Skeletal muscle tissue (tissue), 4 donors: Measurements from ENCODE around the gene TCF12. TPM values are rescaled to one million over a fixed set of nuclear protein-coding genes. Genes with fewer than 3 reads are reported as not detected.

Experiments used
- H3K27ac ChIP-seq: one replicate; pipeline ENCODE4 v1.7.0; 2013; ENCODE audit warnings: mild to moderate bottlenecking, low read depth, low read length, inconsistent platforms
- H3K27me3 ChIP-seq, 3 donors: one replicate each; pipeline ENCODE4 v1.7.0; 2013; ENCODE audit warnings: low read length in 3 of 3; ENCODE audit not compliant: control insufficient read depth in 3 of 3, insufficient read depth in 3 of 3
- H3K36me3 ChIP-seq, 3 donors: one replicate each; pipeline ENCODE4 v1.7.0; 2013; ENCODE audit warnings: low read length in 3 of 3; ENCODE audit not compliant: control insufficient read depth in 3 of 3, insufficient read depth in 3 of 3
- H3K4me1 ChIP-seq, 3 donors: one replicate each; pipeline ENCODE4 v1.7.0; 2013; ENCODE audit warnings: low read length in 3 of 3, mild to moderate bottlenecking in 3 of 3; ENCODE audit not compliant: control insufficient read depth in 3 of 3, insufficient read depth in 3 of 3
- H3K4me3 ChIP-seq, 3 donors: one replicate each; pipeline ENCODE4 v1.7.0; 2013; ENCODE audit warnings: low read length in 3 of 3
- H3K9ac ChIP-seq, 3 donors: one replicate each; pipeline ENCODE4 v1.7.0; 2013; ENCODE audit warnings: low read length in 3 of 3, mild to moderate bottlenecking in 3 of 3, moderate library complexity in 2 of 3, low read depth in 1 of 3
- H3K9me3 ChIP-seq, 3 donors: one replicate each; pipeline ENCODE4 v1.7.0; 2013; ENCODE audit warnings: low read length in 3 of 3; ENCODE audit not compliant: control insufficient read depth in 3 of 3
- total RNA-seq: library from RNA; depleted of rRNA; stranded (reverse); fragments of >200 nt; gene quantifications from one replicate; pipeline ENCODE4 v1.2.3, GENCODE V29; 2014
- donor health status: Osteomylitis.

Gene TCF12
- total RNA-seq, 1 donor from 2014 or later: 136 TPM

DNA sequence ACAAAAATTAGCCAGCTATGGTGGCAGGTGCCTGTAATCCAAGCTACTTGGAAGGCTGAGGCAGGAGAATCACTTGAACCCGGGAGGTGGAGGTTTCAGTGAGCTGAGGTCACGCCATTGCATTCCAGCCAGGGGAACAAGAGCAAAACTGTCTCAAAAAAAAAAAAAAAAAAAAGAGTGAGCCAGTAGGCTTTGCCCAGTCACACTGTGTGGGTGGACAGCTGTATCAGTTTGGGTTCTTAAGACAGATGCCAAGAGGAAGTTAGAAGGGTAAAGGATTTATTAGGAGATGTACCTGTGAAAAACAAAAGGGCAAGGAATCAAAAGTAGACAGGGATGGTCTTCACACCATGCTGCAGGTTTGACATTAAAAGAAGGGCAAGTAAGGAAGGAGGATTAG, 371.7 kb downstream of the TCF12 start:
- H3K27ac ChIP-seq: no peak overlapping the region
- no peaks in the 10 kb centered on the region for H3K9me3 ChIP-seq
- no peak overlapping the region for H3K4me3 ChIP-seq
- H3K36me3 ChIP-seq: peaks cover 4 to 22% (median 21%) of the 10 kb centered on the region in 3 donors
- no peaks in the 10 kb centered on the region for H3K27me3 ChIP-seq
- H3K4me1 ChIP-seq: no peaks in the 10 kb centered on the region
- H3K9ac ChIP-seq: no peak overlapping the region

DNA sequence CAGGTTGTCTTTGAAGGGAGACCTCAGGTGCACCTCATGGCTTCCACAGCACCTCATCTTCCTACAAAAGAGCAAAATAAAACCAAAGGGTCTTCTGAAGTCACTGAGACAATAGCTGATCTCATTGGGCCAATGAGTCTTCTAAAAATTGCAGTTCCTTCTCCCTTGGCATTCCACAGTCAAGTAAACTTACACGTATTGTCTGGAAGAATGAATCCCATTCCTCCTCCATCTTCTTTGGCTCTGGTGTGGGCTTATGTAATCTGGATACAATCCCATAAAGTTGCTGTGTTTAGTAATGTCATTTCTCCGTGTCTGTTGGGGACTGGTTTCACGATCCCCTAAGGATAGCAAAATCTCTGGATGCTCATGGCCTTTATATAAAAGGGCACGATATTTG, 372.4 kb downstream of the TCF12 start:
- no peaks in the 10 kb centered on the region for H3K27me3 ChIP-seq
- no peaks in the 10 kb centered on the region for H3K4me1 ChIP-seq
- no peaks in the 10 kb centered on the region for H3K9me3 ChIP-seq
- no peak overlapping the region for H3K4me3 ChIP-seq
- H3K27ac ChIP-seq: no peak overlapping the region
- H3K36me3 ChIP-seq: peaks cover 4 to 17% (median 16%) of the 10 kb centered on the region in 3 donors
- no peak overlapping the region for H3K9ac ChIP-seq

DNA sequence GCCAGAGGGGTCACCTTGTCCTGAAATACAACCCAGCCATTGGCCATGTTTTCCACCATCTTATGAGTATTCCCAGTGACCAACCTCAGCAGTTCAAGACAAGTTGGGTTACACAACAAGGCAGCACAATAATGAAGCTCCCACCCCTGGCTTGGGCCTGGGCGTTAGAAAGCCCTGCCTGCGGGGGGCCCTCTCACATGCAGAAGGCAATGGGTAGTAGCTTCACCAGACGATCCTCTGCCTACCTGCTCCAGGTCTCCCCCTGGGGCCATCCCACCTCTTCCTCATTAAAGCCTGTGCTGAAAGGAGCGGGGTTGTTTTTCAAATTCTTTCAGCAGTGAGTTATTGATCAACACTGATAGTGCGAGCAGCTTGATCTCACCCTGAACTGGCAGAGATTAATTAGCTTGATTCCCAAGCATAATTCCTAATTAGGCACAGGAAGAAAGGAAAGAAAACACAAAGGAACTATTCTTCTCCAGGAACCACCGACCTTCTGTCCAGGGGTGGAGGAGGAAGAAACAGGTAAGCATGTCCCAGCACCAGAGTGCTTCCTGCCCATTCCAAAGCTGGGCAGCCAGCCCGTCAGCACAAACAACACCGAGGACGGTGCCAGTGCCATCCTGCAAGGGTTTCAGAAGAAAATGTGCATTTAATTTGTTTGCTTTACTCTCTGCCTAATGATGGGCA, 378.2 kb downstream of the TCF12 start:
- H3K4me3 ChIP-seq: no peak overlapping the region
- no peak overlapping the region for H3K9ac ChIP-seq
- H3K27ac ChIP-seq: no peak overlapping the region
- H3K36me3 ChIP-seq: peaks cover 0 to 3% (median 0%) of the 10 kb centered on the region in 3 donors
- H3K27me3 ChIP-seq: no peaks in the 10 kb centered on the region
- H3K9me3 ChIP-seq: no peaks in the 10 kb centered on the region
- H3K4me1 ChIP-seq: peaks cover 0 to 2% (median 0%) of the 10 kb centered on the region in 3 donors

DNA sequence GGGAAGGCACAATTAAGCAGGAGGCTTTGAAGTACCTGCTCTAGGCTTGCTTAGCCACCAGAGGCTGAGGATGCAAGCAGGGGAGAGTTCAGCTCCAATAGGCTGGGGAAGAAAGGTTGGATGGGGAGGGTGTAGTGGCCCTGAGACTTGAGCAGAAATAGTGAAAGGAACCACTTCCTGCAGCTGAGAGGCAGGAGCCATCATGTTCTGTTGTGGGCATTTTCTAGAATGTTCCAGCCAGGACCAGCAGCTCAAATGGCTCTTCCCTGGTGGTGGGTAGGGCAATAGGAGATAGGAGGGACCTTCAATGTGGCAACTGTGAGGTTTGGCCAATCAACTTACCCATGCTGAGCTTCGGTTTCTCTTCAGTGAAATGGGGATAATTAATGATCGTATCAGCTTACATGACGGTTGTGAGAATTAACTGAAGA, 378.7 kb downstream of the TCF12 start:
- H3K36me3 ChIP-seq: no peaks in the 10 kb centered on the region
- H3K4me1 ChIP-seq: peaks cover 0 to 2% (median 0%) of the 10 kb centered on the region in 3 donors
- no peaks in the 10 kb centered on the region for H3K27me3 ChIP-seq
- H3K4me3 ChIP-seq: no peak overlapping the region
- H3K27ac ChIP-seq: no peak overlapping the region
- no peak overlapping the region for H3K9ac ChIP-seq
- no peaks in the 10 kb centered on the region for H3K9me3 ChIP-seq

DNA sequence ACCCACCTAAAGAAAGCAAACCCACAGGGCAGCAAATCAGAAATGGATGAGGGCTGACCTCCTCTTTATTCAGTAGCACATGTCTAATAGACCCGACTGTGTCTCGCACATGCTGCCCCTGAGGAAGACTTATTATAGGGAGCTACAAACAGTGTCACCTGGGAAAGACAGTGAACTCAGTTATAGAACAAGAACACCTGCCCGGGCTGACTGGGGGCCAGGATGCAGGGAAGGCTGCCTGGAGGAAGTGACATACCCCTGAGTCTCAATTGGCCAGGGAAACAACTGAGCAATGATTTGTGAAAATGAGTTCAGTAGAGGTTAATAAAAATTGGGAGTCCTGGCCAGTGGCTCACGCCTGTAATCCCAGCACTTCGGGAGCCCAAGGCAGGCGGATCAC, 379.2 kb downstream of the TCF12 start:
- Histone ChIP-seq H3K27me3 (no peaks in the 10 kb centered on the region), H3K36me3 (no peaks in the 10 kb centered on the region), H3K4me3 (no peak overlapping the region), H3K4me1 (peaks cover 0 to 2% (median 0%) of the 10 kb centered on the region in 3 donors), H3K9ac (no peak overlapping the region), H3K9me3 (no peaks in the 10 kb centered on the region), H3K27ac (no peak overlapping the region)

DNA sequence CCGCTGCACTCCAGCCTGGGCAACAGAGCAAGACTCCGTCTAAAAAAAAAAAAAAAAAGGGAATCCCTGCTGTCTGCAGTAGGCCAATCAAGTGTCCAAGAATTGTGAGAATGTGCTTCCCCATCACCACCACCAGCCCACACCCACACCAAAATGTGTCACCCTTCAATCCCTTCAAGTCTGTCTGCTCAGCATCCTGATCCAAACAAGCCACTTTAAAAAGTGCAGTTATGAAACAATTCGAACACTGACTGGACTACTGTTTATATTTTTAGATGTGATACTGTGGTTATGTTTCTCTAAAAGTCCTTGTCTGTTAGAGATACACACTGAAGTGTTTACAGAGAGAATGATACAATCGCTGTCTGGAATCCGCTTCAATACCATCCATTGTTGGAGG, 379.8 kb downstream of the TCF12 start:
- H3K9ac ChIP-seq: no peak overlapping the region
- no peaks in the 10 kb centered on the region for H3K36me3 ChIP-seq

DNA sequence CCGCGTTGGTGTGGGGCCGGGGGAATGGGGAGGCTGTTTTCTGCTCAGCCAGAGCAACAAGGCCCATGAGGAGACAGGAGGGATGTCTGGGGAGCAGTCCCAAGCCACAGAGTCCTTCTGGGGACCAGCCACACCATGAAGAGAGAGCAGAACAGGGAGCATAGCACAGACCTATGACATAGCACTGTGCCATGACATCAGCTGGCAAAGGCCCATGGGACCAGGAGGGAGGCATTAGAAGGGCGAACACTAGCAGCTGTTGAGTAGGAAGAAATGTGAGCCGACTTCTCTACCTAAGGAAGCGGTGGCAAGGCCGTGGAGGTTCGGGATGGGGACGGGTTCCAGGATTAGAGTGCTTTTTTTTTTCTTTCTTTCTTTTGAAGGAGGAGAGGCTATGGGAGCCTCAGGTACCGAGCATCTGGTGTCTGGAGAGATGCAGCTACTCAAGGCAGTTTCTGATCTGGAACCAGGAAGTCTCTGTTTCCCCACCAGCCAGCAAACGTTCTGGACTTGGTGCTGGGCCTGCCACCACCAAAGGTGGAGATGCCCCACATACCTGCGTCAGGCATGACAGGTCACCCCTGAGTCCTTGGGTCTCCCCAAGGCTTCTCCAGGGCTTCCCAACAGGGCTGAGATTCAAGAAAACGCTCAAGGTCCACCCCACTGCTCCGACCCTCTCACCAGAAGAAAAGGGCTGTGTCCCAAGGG, 380.6 kb downstream of the TCF12 start:
- H3K27me3 ChIP-seq: no peaks in the 10 kb centered on the region
- no peak overlapping the region for H3K27ac ChIP-seq
- no peaks in the 10 kb centered on the region for H3K9me3 ChIP-seq
- H3K9ac ChIP-seq: no peak overlapping the region
- no peaks in the 10 kb centered on the region for H3K36me3 ChIP-seq
- peaks cover 0 to 2% (median 0%) of the 10 kb centered on the region in 3 donors for H3K4me1 ChIP-seq
- H3K4me3 ChIP-seq: no peak overlapping the region

More for the DNA sequence above, 379.8 kb downstream of the TCF12 start:
- H3K27me3 ChIP-seq: no peaks in the 10 kb centered on the region
- no peak overlapping the region for H3K4me3 ChIP-seq
- peaks cover 0 to 2% (median 0%) of the 10 kb centered on the region in 3 donors for H3K4me1 ChIP-seq
- no peaks in the 10 kb centered on the region for H3K9me3 ChIP-seq
- H3K27ac ChIP-seq: no peak overlapping the region

- H3K4me1 ChIP-seq: peaks cover 4 to 6% (median 4%) of the 10 kb centered on the region in 3 donors
- H3K27me3 ChIP-seq: no peaks in the 10 kb centered on the region
- H3K4me3 ChIP-seq: no peak overlapping the region
- H3K9ac ChIP-seq: no peak overlapping the region
- no peaks in the 10 kb centered on the region for H3K36me3 ChIP-seq
- no peaks in the 10 kb centered on the region for H3K9me3 ChIP-seq
- no peak overlapping the region for H3K27ac ChIP-seq
Observed at GRCh38 chr15:57301307-57301706, 382.9 kb downstream of the TCF12 start.

GRCh38 chr15:57302640-57303257, 384.3 kb downstream of the TCF12 start:
- Histone ChIP-seq H3K36me3 (no peaks in the 10 kb centered on the region), H3K27me3 (no peaks in the 10 kb centered on the region), H3K9me3 (no peaks in the 10 kb centered on the region), H3K4me1 (peaks cover 4 to 11% (median 10%) of the 10 kb centered on the region in 3 donors), H3K9ac (no peak overlapping the region), H3K4me3 (no peak overlapping the region), H3K27ac (no peak overlapping the region)

- H3K9me3 ChIP-seq: no peaks in the 10 kb centered on the region
Observed at GRCh38 chr15:57305009-57305408, 386.6 kb downstream of the TCF12 start.

More at GRCh38 chr15:57305009-57305408, 386.6 kb downstream of the TCF12 start:
- Histone ChIP-seq H3K27me3 (no peaks in the 10 kb centered on the region), H3K36me3 (no peaks in the 10 kb centered on the region), H3K4me3 (no peak overlapping the region), H3K4me1 (peaks cover 4 to 10% (median 9%) of the 10 kb centered on the region in 3 donors), H3K9ac (no peak overlapping the region), H3K27ac (no peak overlapping the region)
